Measurements from ENCODE around the gene PRPS1L1.

PRPS1L1 gene

DNA sequence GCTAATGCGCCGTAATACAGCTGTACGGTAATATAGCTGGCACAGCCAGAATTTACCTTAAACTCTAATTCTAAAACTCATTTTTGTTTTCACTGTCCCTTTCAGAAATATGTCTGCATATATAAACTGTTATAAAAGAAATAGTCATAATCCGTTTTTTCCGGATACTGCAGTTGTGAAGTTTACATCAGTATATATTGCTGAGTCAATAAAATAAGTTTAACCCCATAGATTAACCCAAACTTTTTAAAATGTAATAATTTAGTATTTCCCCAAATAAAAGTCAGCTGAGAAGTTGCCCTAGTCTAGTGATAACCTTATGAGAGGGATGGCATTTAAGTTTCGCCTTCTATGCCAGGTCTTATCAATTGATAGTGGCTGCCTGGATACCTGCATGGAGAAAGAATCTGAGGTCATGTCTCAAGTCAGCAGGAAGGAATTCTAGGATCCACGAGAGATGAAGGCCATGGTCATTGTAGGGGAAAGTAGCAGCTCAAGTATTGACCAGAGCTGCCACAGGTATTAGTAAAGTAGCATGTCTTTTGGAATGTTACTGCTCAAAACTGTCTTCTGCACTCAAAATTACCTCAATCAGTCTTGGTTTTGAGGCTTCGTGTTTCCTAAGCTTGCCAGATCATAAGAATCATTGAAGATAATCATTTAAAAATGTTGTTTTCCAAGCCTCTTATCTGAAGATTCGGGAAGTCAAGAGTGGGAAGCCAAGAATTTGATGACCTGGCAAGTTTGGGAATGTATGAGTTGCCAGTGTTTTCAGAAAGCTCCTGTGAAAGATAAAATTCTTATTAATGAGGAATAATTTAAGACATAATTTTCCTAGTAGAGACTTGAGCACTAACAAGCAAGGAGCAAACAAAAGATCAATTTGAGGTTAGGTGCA lies 10.8 kb downstream of the PRPS1L1 start:
- intact Hi-C loops (cut with DNase I) = no loop called here
- DNase-seq = no peak

DNA sequence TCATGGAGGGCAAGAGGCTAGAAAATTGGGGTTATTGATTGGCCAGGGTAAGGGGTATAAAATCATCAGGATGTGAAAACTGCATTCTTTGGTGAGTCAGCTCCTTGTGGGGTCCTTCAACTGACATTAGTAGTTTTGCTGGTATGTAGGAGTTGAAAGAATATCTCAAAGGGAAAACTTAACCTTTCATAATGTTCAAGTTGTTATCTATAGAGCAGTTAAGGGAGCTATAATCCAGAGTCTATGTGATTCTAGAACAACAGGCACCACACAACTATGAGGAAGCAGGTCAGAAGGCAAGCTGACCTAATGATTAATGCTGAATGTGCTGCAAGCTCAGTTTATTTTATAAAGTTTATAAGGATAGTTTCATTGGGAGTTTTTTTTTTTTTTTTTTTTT lies 13.7 kb downstream of the PRPS1L1 start:
- intact Hi-C loops (cut with DNase I) = no loop called here
- no peak for DNase-seq

GRCh38 chr7:18004372-18004771 lies 23.3 kb downstream of the PRPS1L1 start:
- no peak for DNase-seq
- intact Hi-C loops (cut with DNase I) = no loop called here

DNA sequence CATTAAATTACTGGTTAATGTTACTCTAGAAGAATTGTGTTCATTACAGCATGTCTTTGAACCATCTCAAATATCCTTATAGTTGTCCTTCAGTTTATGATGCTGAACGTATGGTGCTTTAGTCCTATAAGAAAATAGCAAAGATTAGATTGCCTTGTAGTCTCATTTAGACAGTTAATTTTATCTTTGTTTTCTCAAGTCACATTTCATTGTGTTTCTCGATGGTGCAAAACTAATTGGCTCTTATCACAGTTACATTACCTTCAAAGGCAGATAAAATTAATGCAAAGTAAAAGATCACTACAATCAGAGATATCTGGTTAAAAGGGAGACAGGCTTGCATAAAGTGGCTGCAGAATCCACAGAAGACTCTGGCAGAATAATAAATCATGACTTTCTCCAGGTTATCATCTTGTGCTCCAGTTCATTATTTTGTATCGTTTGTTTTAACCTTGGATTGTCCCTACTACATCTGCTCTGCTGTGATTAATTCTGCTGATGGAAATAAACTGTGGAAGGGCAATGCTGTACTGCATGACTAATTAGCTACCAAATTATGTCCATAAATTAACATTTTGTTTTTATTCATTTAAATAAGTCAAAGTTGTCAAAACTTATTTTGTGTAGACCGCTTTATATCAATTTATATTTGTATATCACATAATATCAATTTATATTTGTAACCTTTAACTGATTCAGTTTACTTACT lies 24.2 kb downstream of the PRPS1L1 start:
- DNase-seq = no peak
- intact Hi-C loops (cut with DNase I) = no loop called here

- intact Hi-C loops (cut with DNase I) = no loop called here
- DNase-seq = no peak
Observed at GRCh38 chr7:17998692-17999091, 29.0 kb downstream of the PRPS1L1 start.

GRCh38 chr7:17996442-17997223 lies 31.0 kb downstream of the PRPS1L1 start:
- intact Hi-C loops (cut with DNase I) = no loop called here
- DNase-seq = no peak

GRCh38 chr7:17996040-17996439 lies 31.6 kb downstream of the PRPS1L1 start:
- intact Hi-C loops (cut with DNase I) = no loop called here
- no peak for DNase-seq

DNA sequence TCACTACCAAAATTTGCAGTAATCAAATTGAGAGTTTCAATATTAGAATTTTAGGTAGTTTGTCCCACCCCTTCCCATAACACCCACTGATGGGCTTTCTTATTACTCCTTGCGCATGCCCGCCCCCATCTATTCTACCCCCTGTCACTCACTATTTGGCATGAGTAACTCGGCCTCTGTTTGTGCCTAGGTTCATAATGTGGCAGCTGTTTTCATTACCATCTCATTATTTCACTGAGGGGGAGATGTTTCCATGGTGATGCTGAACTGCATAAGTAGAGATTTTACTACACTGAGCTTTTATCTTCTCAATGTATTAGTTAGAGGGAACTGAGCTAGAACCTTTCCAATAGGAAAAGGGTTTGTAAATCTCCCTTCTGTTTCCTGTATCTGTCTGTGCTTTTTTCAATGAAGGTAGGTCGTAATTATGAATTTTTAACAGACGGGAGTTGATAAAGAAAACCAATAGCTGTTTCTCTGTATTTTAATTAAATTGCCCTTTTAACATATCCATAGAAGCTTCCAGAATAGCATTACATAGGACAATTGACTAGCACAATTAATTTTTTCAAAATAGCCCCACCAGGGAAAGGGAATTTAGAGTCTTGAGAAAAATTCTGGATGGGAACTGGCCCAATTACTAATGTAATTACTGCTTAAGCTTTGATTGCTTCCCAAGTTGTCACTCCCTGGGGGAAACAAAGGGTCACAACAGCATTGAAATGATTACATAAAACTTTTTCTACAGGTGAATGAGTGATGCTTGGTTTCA lies 33.4 kb downstream of the PRPS1L1 start:
- intact Hi-C loops (cut with DNase I) = no loop called here
- DNase-seq = no peak

GRCh38 chr7:17991866-17992648 lies 35.6 kb downstream of the PRPS1L1 start:
- intact Hi-C loops (cut with DNase I) = no loop called here
- peak in 1 of 10 donors; percentile 29 for DNase-seq

DNA sequence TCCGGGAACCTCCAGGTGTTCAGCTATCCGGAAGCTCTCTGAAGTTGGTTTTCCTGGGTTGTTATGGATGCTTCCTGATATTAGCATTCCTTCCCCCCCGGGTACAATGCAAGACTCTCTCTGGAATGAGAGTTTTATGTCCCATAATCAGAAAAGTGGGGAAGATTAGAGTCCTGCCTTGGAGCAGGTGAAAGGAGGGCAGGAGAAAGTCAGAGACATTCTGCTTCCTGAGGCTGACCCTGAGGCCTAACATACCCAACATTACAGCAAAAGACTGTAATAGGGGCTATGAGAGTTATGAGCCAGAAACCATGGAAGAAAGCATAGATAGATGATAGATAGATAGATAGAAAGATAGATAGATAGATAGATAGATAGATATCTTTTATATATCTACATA lies 36.9 kb downstream of the PRPS1L1 start:
- DNase-seq = peak in 1 of 10 donors; percentile 31
- intact Hi-C loops (cut with DNase I) = no loop called here

GRCh38 chr7:17989546-17989945 lies 38.1 kb downstream of the PRPS1L1 start:
- intact Hi-C loops (cut with DNase I) = no loop called here
- no peak for DNase-seq

DNA sequence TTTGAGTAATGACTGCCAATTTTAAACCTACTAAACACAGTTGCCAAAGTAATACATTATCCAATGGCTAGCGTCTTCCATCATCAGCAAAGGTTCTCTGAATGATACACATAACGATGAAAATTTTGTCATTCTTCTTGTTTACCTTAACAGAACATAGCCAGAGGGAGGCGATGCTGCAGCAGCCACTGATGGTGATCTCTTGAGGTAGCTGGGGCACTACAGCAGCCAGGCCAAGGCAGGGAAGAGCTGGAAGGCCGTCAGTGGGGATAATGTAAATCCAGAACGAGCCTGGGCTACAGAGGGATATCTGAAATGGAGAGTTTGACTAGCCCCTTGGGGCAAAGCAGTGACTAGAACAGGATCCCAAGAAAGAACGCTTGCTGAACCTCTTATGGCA lies 38.8 kb downstream of the PRPS1L1 start:
- intact Hi-C loops (cut with DNase I) = no loop called here
- no peak for DNase-seq

DNA sequence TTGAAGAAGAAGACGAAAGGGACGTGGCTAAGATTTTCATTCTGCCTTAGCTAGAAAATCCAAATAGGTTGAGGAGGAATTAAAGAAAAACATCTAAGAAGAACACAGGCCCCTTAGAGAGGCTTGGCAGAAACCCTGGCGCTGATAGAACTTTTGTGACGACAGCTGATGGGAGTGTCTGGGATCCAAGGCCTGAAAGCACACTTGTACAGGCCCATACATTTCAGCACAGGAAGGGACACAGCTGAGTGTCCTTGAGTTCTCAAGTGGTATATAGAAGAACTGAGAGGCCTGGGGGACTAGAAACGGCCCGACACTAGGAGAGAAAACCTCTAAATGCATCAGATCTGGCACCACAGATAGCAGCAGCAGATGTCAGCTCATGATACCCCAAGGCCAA lies 39.5 kb downstream of the PRPS1L1 start:
- no peak for DNase-seq
- intact Hi-C loops (cut with DNase I) = no loop called here

DNA sequence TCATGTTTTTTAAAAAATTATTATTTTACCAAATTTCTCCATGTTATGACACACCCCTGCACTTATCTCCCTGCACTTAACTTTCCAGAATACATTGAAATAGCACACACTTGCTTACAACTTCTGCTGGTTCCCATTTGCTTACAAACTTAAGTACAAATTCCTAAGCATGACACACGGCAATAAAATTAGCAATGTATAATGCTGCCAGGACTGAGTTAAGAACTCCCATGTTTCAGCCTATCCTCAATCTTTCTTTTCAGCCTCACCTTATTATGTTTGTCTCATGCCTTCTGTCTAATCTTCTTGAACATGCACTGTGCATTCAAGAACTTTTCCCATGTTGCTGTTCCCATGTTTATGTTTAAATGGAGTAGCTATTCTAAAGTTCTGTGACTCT lies 40.8 kb downstream of the PRPS1L1 start:
- no peak for DNase-seq
- intact Hi-C loops (cut with DNase I) = no loop called here

GRCh38 chr7:17985473-17986239 lies 42.0 kb downstream of the PRPS1L1 start:
- no peak for DNase-seq
- intact Hi-C loops (cut with DNase I) = no loop called here

DNA sequence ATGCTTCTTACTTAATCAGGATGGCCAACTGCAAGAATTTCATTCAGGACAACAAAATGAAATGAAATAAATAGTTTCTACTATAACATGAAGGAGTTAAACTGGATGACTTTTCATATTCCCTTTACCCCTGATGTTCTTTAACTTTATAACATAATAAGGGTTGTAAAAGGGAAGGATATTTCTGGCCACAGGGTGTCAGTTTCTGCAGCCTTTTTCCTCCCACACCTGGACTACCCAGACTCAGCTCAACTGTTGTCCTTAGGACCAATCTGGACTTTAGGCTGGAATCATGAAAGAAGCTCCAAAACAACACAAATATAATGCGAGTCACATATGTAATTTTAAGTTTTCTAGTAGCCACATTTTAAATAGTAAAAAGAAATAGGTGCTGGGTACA lies 43.4 kb downstream of the PRPS1L1 start:
- intact Hi-C loops (cut with DNase I) = no loop called here
- DNase-seq = no peak

DNA sequence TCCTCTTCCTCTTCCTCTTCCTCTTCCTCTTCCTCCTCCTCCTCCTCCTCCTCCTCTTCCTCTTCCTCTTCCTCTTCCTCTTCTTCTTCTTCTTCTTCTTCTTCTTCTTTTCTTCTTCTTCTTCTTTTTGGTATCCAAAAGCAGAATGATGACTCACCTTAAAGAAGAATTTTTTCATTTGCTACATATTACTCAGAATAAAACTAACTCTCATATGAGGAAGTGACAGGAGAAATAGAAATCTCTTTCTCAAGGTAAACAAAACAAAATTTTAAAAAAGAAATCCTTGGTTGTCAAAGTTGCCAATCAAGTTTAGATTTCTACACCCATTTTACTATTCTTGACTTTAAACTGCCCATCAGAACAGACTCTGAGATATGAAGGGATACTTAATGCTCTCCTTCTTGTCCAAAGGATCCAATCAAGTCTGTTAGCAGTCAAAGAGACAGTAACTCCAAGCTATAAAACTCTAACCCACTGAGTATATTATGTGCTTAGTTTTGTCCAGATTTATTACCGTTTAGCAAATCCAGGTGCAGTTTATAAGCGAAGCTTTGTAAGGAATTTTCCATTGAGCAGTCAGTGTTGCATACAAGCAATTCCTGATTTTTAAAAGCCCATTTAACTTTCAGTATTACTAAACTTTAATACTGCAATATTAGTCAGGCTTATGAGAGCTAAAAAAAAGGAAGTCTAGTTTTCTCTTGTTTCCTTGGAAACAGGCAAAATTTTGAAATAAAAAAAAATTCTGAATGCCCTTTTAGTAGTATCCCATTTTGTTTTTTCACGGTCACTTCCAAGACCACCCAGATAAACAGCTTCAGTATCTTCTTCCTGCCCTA lies 44.2 kb downstream of the PRPS1L1 start:
- no peak for DNase-seq
- intact Hi-C loops (cut with DNase I) = no loop called here

DNA sequence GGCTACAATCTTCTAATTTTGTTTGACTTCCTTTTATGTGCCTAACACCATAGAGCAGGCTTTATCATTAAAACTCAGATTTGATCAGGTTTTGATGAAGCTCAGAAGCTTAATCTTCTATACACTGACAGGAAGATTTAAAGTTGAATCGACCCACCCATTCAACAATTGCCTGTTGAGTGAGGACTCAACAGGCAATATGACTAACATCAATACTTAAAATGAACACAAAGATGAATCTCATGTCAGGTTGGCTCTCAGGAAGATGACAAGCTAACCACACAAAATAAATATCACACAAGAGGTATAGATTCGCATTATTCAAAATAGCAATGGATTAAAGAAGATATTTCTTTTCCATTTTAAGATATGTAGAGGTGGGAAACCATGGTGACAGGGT lies 50.7 kb downstream of the PRPS1L1 start:
- intact Hi-C loops (cut with DNase I) = no loop called here
- no peak for DNase-seq
